Neuronal stem cell (in vitro differentiated cells): Measurements from ENCODE around the gene CALU.
A peak's percentile ranks its signal among the peaks of the same experiment; 100 is the strongest.

Experiments used
- DNase-seq: peaks from one replicate; pipeline ENCODE4 v3.0.0-alpha.2; 2013; ENCODE audit warnings: low spot score
- H2AFZ ChIP-seq: one replicate; pipeline ENCODE4 v1.6.1; 2013; ENCODE audit warnings: mild to moderate bottlenecking, low read length, inconsistent platforms
- H2AK5ac ChIP-seq: 2 replicates; pipeline ENCODE4 v1.6.1; 2013; ENCODE audit warnings: low read depth, mild to moderate bottlenecking, inconsistent platforms, low read length, moderate library complexity, mixed read lengths
- H2BK120ac ChIP-seq: 2 replicates; pipeline ENCODE4 v1.6.1; 2013; ENCODE audit warnings: low read depth, mild to moderate bottlenecking, inconsistent platforms, low read length, moderate library complexity, mixed read lengths
- H2BK12ac ChIP-seq: one replicate; pipeline ENCODE4 v1.6.1; 2013; ENCODE audit warnings: low read length, inconsistent platforms
- H2BK15ac ChIP-seq: 2 replicates; pipeline ENCODE4 v1.6.1; 2013; ENCODE audit warnings: mild to moderate bottlenecking, low read length, inconsistent platforms, mixed read lengths
- H2BK5ac ChIP-seq: one replicate; pipeline ENCODE4 v1.6.1; 2013; ENCODE audit warnings: inconsistent platforms, mild to moderate bottlenecking, low read length, moderate library complexity
- H3K14ac ChIP-seq: one replicate; pipeline ENCODE4 v1.6.1; 2013; ENCODE audit warnings: low read length, inconsistent platforms
- H3K18ac ChIP-seq: 2 replicates; pipeline ENCODE4 v1.6.1; 2013; ENCODE audit warnings: low read length, inconsistent platforms
- H3K23ac ChIP-seq: 2 replicates; pipeline ENCODE4 v1.6.1; 2013; ENCODE audit warnings: low read depth, mild to moderate bottlenecking, mixed read lengths, low read length, inconsistent platforms; ENCODE audit not compliant: poor library complexity
- H3K27ac ChIP-seq: replicated peaks from 3 replicates; pipeline ENCODE4 v1.5.1; 2013; ENCODE audit warnings: low read length, inconsistent platforms
- H3K27me3 ChIP-seq, 3 experiments: 2 replicates each; pipeline ENCODE4 v1.6.1; 2013; ENCODE audit warnings: low read length in 3 of 3, mild to moderate bottlenecking in 2 of 3, inconsistent platforms in 1 of 3, low read depth in 1 of 3, mixed read lengths in 1 of 3, moderate library complexity in 1 of 3; ENCODE audit not compliant: control insufficient read depth in 3 of 3, insufficient read depth in 3 of 3
- H3K36me3 ChIP-seq, 2 donors: replicated peaks in 1 of 2; 2 replicates each; pipeline ENCODE4 v1.6.1; 2013; ENCODE audit warnings: low read length in 2 of 2; ENCODE audit not compliant: control insufficient read depth in 2 of 2, insufficient read depth in 2 of 2
- H3K4ac ChIP-seq: 2 replicates; pipeline ENCODE4 v1.6.1; 2013; ENCODE audit warnings: inconsistent platforms, mild to moderate bottlenecking, low read length, moderate library complexity
- H3K4me1 ChIP-seq, 2 donors: 1 replicate in 1 of 2; 2 replicates in 1 of 2; pipeline ENCODE4 v1.6.1; 2013; ENCODE audit warnings: low read length in 2 of 2, low read depth in 1 of 2; ENCODE audit not compliant: control insufficient read depth in 2 of 2, insufficient read depth in 1 of 2
- H3K4me2 ChIP-seq: one replicate; pipeline ENCODE4 v1.6.1; 2013; ENCODE audit warnings: mild to moderate bottlenecking, low read length, inconsistent platforms; ENCODE audit not compliant: insufficient read depth, poor library complexity, severe bottlenecking
- H3K4me3 ChIP-seq, 2 donors: 2 replicates each; pipeline ENCODE4 v1.5.1; 2013; ENCODE audit warnings: low read length in 2 of 2, mild to moderate bottlenecking in 2 of 2, inconsistent platforms in 1 of 2, moderate library complexity in 1 of 2
- H3K79me1 ChIP-seq: one replicate; pipeline ENCODE4 v1.6.1; 2013; ENCODE audit warnings: low read depth, mild to moderate bottlenecking, inconsistent platforms, low read length, moderate library complexity
- H3K9ac ChIP-seq: one replicate; pipeline ENCODE4 v1.6.1; 2013; ENCODE audit warnings: mild to moderate bottlenecking, low read depth, low read length, inconsistent platforms; ENCODE audit not compliant: poor library complexity
- H3K9me3 ChIP-seq, 2 donors: replicated peaks in 1 of 2; 2 replicates each; pipeline versions ENCODE3 to v1.6.1; 2013; ENCODE audit warnings: low read length in 2 of 2, mild to moderate bottlenecking in 2 of 2, inconsistent platforms in 1 of 2, low read depth in 1 of 2, mixed read lengths in 1 of 2, moderate library complexity in 1 of 2; ENCODE audit not compliant: control insufficient read depth in 2 of 2, insufficient read depth in 1 of 2
- H4K8ac ChIP-seq: one replicate; pipeline ENCODE4 v1.6.1; 2013; ENCODE audit warnings: low read depth, mild to moderate bottlenecking, inconsistent platforms, low read length, moderate library complexity
- H4K91ac ChIP-seq: one replicate; pipeline ENCODE4 v1.6.1; 2013; ENCODE audit warnings: low read length, low read depth, mild to moderate bottlenecking, inconsistent platforms; ENCODE audit not compliant: poor library complexity
- WGBS, 2 donors: extraction: QIAGEN DNeasy Blood & Tissue Kit; methylation state at CpG; one replicate each; pipeline ENCODE4 v1.1.7; 2013; ENCODE audit warnings: missing lambda C conversion rate in 2 of 2, mixed read lengths in 1 of 2; ENCODE audit not compliant: insufficient read length in 2 of 2, insufficient replicate concordance in 1 of 2; ENCODE audit errors: extremely low coverage in 2 of 2; 5-methylcytosine and 5-hydroxymethylcytosine counted together

Gene CALU

DNA sequence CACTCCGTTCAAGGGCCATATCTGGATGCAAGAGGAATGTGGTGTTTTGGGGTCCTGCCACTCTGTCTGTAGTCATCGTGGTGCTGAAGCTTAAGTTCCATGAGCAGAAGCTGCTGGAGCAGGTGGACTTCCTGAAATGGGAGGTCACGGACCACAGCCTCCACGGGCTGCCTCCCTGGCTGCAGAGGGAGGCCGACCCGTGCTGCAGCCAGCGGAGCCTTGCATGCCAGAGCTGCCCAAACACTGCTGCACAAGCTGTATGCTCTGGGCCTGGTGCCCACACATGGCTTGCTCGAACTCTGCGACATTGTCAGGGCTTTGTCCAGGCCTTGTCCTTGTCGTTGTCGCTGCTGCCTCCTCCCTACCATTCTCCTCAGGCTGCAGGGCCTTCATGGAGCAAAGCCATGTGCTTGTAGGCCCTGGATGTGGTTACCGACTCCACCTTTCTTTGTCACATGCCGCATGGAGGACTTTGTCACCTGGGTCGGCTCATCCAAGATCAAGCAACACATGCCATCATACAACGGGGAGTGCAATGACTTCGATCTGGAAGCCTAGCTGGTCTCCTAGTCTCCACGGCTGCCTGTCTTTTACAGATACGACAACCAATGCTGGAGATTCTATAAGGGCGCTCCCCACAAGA lies 45.7 kb upstream of the CALU start:
- no peaks in the 10 kb centered on the region for H3K9me3 ChIP-seq
- H2BK15ac ChIP-seq, result peak overlapping the region; percentile 51
- H4K91ac ChIP-seq, result peak overlapping the region; percentile 44
- H3K4ac ChIP-seq, result no peak overlapping the region
- no peaks in the 10 kb centered on the region for H3K79me1 ChIP-seq
- H2BK12ac ChIP-seq, result peak overlapping the region; percentile 93
- no peak overlapping the region for H3K4me2 ChIP-seq
- H3K27ac ChIP-seq, result no peak overlapping the region
- no peaks in the 10 kb centered on the region for H3K36me3 ChIP-seq
- no peak overlapping the region for H3K14ac ChIP-seq
- H2BK5ac ChIP-seq, result peak overlapping the region; percentile 19
- no peak overlapping the region for H3K4me3 ChIP-seq
- no CpG with 5 or more reads among the region's 19 CpGs for WGBS, 2 donors
- H3K23ac ChIP-seq, result no peak overlapping the region
- no peak for DNase-seq
- H3K4me1 ChIP-seq, result peaks cover 0 to 14% of the 10 kb centered on the region in 2 donors
- H3K9ac ChIP-seq, result no peak overlapping the region
- peak overlapping the region; percentile 65 for H2AK5ac ChIP-seq
- no peak overlapping the region for H2AFZ ChIP-seq
- no peak overlapping the region for H2BK120ac ChIP-seq
- no peak overlapping the region for H4K8ac ChIP-seq
- H3K18ac ChIP-seq, result peak overlapping the region; percentile 66
- peaks cover 0 to 40% (median 6%) of the 10 kb centered on the region in 3 experiments for H3K27me3 ChIP-seq

DNA sequence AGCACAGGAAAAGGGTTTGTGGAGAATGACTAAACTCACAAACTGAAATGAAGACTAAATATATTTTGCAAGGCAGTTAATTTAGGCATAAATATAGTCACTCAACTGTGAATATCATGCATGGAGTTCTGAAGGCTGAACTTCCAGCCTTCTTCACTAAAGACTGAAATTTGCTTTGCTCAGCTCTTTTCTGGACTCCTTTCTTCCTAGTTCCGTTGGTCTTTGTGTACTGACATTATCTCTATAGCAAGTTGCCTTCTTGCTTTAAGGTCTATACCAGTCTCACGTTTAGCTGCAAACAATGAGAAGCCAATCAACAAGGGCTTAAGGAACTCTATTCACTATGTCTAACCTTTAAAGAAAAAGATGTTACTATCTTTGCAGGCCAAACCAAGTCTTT lies 44.4 kb upstream of the CALU start:
- DNase-seq, result no peak
- H3K4ac ChIP-seq, result no peak overlapping the region
- H2BK12ac ChIP-seq, result no peak overlapping the region
- H3K79me1 ChIP-seq, result no peaks in the 10 kb centered on the region
- no peak overlapping the region for H3K9ac ChIP-seq
- no peak overlapping the region for H2BK120ac ChIP-seq
- no peak overlapping the region for H3K4me3 ChIP-seq
- H3K36me3 ChIP-seq, result no peaks in the 10 kb centered on the region
- H2BK15ac ChIP-seq, result no peak overlapping the region
- H3K9me3 ChIP-seq, result no peaks in the 10 kb centered on the region
- no peak overlapping the region for H3K18ac ChIP-seq
- H2BK5ac ChIP-seq, result no peak overlapping the region
- H3K4me1 ChIP-seq, result peaks cover 6 to 16% of the 10 kb centered on the region in 2 donors
- H3K14ac ChIP-seq, result no peak overlapping the region
- peaks cover 0 to 44% (median 6%) of the 10 kb centered on the region in 3 experiments for H3K27me3 ChIP-seq
- H4K91ac ChIP-seq, result no peak overlapping the region
- H4K8ac ChIP-seq, result no peak overlapping the region
- no peak overlapping the region for H3K4me2 ChIP-seq
- no peak overlapping the region for H2AFZ ChIP-seq
- H3K27ac ChIP-seq, result no peak overlapping the region
- no peak overlapping the region for H3K23ac ChIP-seq
- WGBS, 2 donors, result no CpG with 5 or more reads among the region's 2 CpGs
- H2AK5ac ChIP-seq, result no peak overlapping the region

DNA sequence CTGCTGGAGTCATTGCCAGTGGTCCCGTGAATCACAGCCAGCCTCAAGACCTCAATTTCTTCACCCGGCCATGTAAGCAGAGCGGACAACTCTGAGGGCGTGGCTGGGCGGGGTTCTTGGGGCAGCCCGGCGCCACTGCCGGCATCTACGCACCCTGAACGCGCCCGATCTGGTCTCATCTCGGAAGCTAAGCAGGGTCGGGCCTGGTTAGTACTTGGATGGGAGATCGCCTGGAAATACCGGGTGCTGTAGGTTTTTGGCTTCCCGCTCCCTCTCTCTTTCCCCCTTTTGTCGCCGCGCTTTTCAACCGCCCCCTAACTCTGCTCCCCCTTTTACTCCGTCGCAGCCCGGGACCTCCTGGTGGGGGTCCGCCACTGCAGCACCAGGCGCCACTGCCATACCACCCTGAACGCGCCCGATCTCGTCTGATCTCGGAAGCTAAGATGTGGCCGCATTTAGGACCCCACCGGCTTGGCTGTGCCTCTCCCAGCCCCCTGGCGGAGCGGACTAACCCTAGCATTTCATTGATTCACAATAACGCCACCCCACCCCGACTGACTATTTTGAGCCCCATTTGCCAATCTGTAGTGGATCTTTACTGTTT lies 41.8 kb upstream of the CALU start:
- no peak overlapping the region for H3K14ac ChIP-seq
- H3K9ac ChIP-seq, result no peak overlapping the region
- peak overlapping the region; percentile 96 for H2BK12ac ChIP-seq
- no peak overlapping the region for H3K27ac ChIP-seq
- H3K23ac ChIP-seq, result no peak overlapping the region
- H4K91ac ChIP-seq, result no peak overlapping the region
- peak overlapping the region; percentile 94 for H2AFZ ChIP-seq
- H3K4me3 ChIP-seq, result peak overlapping the region; percentile 36 to 80
- H3K27me3 ChIP-seq, result peaks cover 0 to 44% (median 6%) of the 10 kb centered on the region in 3 experiments
- H3K4me2 ChIP-seq, result peak overlapping the region; percentile 67
- H2BK5ac ChIP-seq, result no peak overlapping the region
- H3K36me3 ChIP-seq, result no peaks in the 10 kb centered on the region
- H4K8ac ChIP-seq, result no peak overlapping the region
- peak overlapping the region; percentile 56 for H2BK120ac ChIP-seq
- peak overlapping the region; percentile 25 for H2BK15ac ChIP-seq
- peak; percentile 62 for DNase-seq
- H3K9me3 ChIP-seq, result peaks cover 0 to 5% of the 10 kb centered on the region in 2 donors
- no peak overlapping the region for H3K4ac ChIP-seq
- WGBS, 2 donors, result no CpG with 5 or more reads among the region's 37 CpGs
- H3K18ac ChIP-seq, result peak overlapping the region; percentile 97
- peaks cover 6 to 9% of the 10 kb centered on the region in 2 donors for H3K4me1 ChIP-seq
- H3K79me1 ChIP-seq, result no peaks in the 10 kb centered on the region
- no peak overlapping the region for H2AK5ac ChIP-seq

DNA sequence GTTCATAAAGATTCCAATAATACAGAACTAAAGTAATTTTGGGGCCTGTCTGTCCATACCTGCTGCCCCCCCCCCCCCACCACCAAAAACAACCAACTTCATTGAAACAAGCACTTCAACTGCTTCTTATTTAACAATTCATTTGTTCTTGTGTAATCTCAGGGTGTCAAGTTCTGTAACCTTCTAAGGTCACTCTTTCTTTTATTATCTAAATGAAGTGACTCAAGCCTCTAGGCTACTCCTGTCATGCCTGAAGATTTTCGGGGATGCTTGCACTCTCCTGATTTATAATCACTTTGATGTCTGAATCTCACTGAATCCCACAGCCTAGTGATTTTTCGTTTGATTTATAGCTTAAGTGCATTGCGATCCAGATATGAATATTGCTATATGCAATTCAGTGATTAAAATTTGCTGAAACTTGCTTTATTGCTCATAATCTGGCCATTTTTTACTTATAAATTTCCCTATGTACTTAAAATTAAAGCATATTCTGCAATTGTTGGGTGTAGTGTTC lies 39.9 kb upstream of the CALU start:
- Histone ChIP-seq H4K8ac (no peak overlapping the region), H3K18ac (no peak overlapping the region), H2BK120ac (no peak overlapping the region), H3K79me1 (no peaks in the 10 kb centered on the region), H2AK5ac (no peak overlapping the region), H3K14ac (no peak overlapping the region), H2AFZ (no peak overlapping the region), H3K36me3 (no peaks in the 10 kb centered on the region), H2BK15ac (no peak overlapping the region), H3K23ac (no peak overlapping the region), H3K27ac (no peak overlapping the region), H3K4me1 (peaks cover 6% of the 10 kb centered on the region in 2 donors), H3K4me2 (no peak overlapping the region), H3K4me3 (no peak overlapping the region), H2BK5ac (no peak overlapping the region), H2BK12ac (no peak overlapping the region), H3K4ac (no peak overlapping the region), H3K9ac (no peak overlapping the region), H4K91ac (no peak overlapping the region), H3K27me3 (peaks cover 0 to 38% (median 3%) of the 10 kb centered on the region in 3 experiments), H3K9me3 (peaks cover 0 to 5% of the 10 kb centered on the region in 2 donors)
- no CpG with 5 or more reads among the region's 3 CpGs for WGBS, 2 donors
- DNase-seq, result no peak
